Measurements from ENCODE around the gene MAGEE2. TPM values are rescaled to one million over a fixed set of nuclear protein-coding genes. Genes with fewer than 3 reads are reported as not detected.
"Not testable (repeated sequence)": the region's sequence is repeated elsewhere in the genome, so short reads cannot be mapped to it uniquely, and the experiment has no call there.

The MAGEE2 gene, protein sequence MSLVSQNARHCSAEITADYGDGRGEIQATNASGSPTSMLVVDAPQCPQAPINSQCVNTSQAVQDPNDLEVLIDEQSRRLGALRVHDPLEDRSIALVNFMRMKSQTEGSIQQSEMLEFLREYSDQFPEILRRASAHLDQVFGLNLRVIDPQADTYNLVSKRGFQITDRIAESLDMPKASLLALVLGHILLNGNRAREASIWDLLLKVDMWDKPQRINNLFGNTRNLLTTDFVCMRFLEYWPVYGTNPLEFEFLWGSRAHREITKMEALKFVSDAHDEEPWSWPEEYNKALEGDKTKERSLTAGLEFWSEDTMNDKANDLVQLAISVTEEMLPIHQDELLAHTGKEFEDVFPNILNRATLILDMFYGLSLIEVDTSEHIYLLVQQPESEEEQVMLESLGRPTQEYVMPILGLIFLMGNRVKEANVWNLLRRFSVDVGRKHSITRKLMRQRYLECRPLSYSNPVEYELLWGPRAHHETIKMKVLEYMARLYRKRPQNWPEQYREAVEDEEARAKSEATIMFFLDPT
- not detected for total RNA-seq

DNA sequence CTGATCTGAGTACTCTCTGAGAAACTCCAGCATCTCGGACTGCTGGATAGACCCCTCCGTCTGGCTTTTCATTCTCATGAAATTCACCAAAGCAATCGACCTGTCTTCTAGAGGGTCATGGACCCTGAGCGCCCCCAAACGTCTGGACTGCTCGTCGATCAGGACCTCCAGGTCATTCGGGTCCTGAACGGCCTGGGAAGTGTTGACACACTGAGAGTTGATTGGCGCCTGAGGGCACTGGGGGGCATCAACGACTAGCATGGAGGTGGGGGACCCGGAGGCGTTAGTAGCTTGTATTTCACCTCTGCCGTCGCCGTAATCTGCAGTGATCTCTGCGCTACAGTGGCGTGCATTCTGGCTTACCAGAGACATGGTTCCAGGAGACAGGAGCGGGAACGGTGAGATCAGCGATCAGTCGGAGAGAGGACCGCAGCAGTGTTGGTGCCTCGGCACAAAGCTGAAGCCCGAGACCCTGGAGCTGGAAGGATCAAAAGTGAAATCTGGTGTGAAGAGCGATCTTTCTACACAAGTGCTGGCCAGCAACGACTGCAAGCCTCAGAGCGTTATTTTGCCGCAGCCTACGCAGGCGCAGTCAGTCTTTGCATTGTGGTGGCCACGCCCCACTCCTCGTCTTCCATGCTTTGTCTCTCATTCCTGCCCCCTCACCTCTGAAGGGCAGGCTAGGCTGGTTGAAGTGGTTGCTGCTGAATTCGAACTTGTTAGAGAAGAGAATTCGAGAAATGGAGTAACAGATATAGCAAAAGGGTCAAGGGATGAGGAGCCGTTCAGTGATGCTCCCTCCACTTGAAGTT is at the start of gene MAGEE2:
TSS of gene MAGEE2 (minus strand) at position 575 of the 812 bp plus-strand sequence. CDS start at position 372, 203 bp downstream.
- no peaks in the 10 kb centered on the region for H3K27me3 ChIP-seq
- TF ChIP-seq POLR2A (IDR thresholded peaks at IDR 0.05) (no peak), POLR2AphosphoS5 (IDR thresholded peaks at IDR 0.05; ENCODE audit: insufficient read depth in 1 of 2, low read depth in 1 of 2) (no peak)
- TF ChIP-seq, protein P1, sequence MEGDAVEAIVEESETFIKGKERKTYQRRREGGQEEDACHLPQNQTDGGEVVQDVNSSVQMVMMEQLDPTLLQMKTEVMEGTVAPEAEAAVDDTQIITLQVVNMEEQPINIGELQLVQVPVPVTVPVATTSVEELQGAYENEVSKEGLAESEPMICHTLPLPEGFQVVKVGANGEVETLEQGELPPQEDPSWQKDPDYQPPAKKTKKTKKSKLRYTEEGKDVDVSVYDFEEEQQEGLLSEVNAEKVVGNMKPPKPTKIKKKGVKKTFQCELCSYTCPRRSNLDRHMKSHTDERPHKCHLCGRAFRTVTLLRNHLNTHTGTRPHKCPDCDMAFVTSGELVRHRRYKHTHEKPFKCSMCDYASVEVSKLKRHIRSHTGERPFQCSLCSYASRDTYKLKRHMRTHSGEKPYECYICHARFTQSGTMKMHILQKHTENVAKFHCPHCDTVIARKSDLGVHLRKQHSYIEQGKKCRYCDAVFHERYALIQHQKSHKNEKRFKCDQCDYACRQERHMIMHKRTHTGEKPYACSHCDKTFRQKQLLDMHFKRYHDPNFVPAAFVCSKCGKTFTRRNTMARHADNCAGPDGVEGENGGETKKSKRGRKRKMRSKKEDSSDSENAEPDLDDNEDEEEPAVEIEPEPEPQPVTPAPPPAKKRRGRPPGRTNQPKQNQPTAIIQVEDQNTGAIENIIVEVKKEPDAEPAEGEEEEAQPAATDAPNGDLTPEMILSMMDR (IDR thresholded peaks at IDR 0.05) = no peak
- H3K4me1 ChIP-seq = no peaks in the 10 kb centered on the region
- H3K27ac ChIP-seq = no peak within 1 kb of the TSS
- no peaks in the 10 kb centered on the region for H3K9me3 ChIP-seq
- H3K36me3 ChIP-seq = no peaks in the 10 kb centered on the region
- DNase-seq (ENCODE audit: extremely low spot score in 2 of 2) = no peak
- peak within 1 kb of the TSS in 1 of 2 donors; percentile 19 for H3K4me3 ChIP-seq
- intact Hi-C loops (cut with DNase I) = no loop called here

DNA sequence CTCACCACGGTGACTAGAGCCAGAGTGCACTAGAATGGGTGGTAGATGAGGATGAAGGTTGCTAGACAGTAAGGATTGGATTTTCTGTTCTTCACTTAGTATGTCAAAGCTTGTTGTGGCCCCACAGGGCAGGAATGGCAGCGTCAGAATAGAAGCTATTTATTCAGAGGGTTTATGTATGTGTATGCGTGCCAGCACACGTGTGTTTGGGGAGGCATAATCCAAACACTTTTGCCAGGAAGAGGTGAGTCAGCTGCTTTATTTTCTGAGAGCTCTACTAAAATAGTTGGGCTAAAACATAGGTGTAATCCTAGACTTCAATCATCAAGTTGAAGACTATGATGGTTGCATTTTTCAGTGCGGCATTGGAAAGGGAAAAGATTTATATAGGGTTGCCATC is 1.2 kb upstream of the MAGEE2 start:
- H3K27me3 ChIP-seq = no peaks in the 10 kb centered on the region
- DNase-seq (ENCODE audit: extremely low spot score in 2 of 2) = no peak
- H3K9me3 ChIP-seq = no peaks in the 10 kb centered on the region
- no peaks in the 10 kb centered on the region for H3K36me3 ChIP-seq
- no peaks in the 10 kb centered on the region for H3K4me1 ChIP-seq
- TF ChIP-seq, protein P1 (IDR thresholded peaks at IDR 0.05) = no peak
- no peak for TF ChIP-seq POLR2AphosphoS5 (IDR thresholded peaks at IDR 0.05; ENCODE audit: insufficient read depth in 1 of 2, low read depth in 1 of 2)
- TF ChIP-seq POLR2A (IDR thresholded peaks at IDR 0.05) = no peak
- intact Hi-C loops (cut with DNase I) = no loop called here
- no peak overlapping the region for H3K4me3 ChIP-seq
- H3K27ac ChIP-seq = no peak overlapping the region

DNA sequence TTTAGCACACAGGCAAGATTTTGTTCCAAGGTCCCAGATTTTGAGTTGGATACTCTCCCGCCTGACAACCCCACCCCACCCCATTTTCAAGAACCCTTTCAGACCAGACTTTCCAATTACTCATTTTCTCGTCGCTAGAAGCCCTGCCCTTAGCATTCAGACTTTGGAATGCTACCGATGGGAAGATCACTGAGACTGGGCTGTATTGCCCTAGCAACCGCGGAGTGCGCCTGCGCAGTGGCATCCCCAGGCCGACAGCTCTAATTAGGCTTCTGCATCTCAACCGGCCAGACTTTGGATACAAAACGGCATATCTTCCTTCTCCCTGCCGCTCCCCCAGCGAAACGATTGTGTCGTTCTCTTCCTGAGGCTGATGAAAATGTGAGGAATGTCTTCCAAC is 3.4 kb downstream of the MAGEE2 start:
- no peak for DNase-seq (ENCODE audit: extremely low spot score in 2 of 2)

DNA sequence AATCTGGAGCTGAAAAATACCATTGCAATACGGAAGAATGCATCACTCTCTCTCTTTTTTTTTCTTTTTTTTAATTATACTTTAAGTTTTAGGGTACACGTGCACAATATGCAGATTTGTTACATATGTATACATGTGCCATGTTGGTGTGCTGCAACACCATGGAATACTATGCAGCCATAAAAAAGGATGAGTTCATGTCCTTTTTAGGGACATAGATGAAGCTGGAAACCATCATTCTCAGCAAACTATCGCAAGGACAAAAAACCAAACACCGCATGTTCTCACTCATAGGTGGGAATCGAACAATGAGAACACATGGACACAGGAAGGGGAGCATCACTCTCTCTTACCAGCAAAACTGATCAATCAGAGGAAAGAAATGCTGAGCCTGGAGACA is 17.0 kb downstream of the MAGEE2 start:
- H3K36me3 ChIP-seq; H3K9me3 ChIP-seq; H3K27me3 ChIP-seq; H3K27ac ChIP-seq; DNase-seq (ENCODE audit: extremely low spot score in 2 of 2); H3K4me3 ChIP-seq; H3K4me1 ChIP-seq; intact Hi-C loops (cut with DNase I): not testable (repeated sequence)

More for the DNA sequence above, 3.4 kb downstream of the MAGEE2 start:
- H3K9me3 ChIP-seq = no peaks in the 10 kb centered on the region
- no peak overlapping the region for H3K4me3 ChIP-seq
- TF ChIP-seq POLR2AphosphoS5 (IDR thresholded peaks at IDR 0.05; ENCODE audit: insufficient read depth in 1 of 2, low read depth in 1 of 2) (no peak), POLR2A (IDR thresholded peaks at IDR 0.05) (no peak)
- TF ChIP-seq, protein P1 (IDR thresholded peaks at IDR 0.05) = no peak
- H3K4me1 ChIP-seq = no peaks in the 10 kb centered on the region
- intact Hi-C loops (cut with DNase I) = no loop called here
- no peaks in the 10 kb centered on the region for H3K36me3 ChIP-seq
- no peak overlapping the region for H3K27ac ChIP-seq
- H3K27me3 ChIP-seq = no peaks in the 10 kb centered on the region

DNA sequence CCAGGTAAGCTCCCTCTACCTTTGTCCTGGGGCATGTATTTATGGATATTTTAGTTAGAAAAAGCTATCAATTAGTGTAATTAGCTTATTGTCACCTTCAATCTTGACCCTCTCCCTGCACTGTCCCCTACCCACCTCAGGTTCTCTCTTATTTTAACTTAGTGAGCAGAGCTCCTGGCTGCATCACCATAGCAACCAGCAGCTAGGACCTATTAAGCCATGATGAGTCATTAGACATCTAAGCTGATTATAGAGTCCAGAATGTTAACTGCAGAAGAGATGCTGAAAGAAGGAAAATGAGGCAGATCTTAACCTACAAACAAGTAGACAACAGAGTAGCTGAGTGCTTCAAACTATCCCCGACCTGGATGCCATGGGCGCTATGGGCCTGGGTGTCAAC is 36.6 kb downstream of the MAGEE2 start:
- Histone ChIP-seq H3K4me3 (no peak overlapping the region), H3K4me1 (no peaks in the 10 kb centered on the region), H3K27ac (no peak overlapping the region), H3K27me3 (no peaks in the 10 kb centered on the region), H3K9me3 (peaks cover 5% of the 10 kb centered on the region), H3K36me3 (no peaks in the 10 kb centered on the region)
- intact Hi-C loops (cut with DNase I) = no loop called here
- DNase-seq (ENCODE audit: extremely low spot score in 2 of 2) = no peak
- TF ChIP-seq POLR2AphosphoS5 (IDR thresholded peaks at IDR 0.05; ENCODE audit: insufficient read depth in 1 of 2, low read depth in 1 of 2) = no peak
- no peak for TF ChIP-seq POLR2A (IDR thresholded peaks at IDR 0.05)
- TF ChIP-seq, protein P1 (IDR thresholded peaks at IDR 0.05) = no peak

All from vagina (tissue), 2 donors.